Pancreas (tissue), 10 donors: ENCODE measurements around the gene NANOS1. TPM values are rescaled to one million over a fixed set of nuclear protein-coding genes. Genes with fewer than 3 reads are reported as not detected.

Experiments used
- ATAC-seq, 4 donors: fragments of 200-7000 bp; cut with Tn5 transposase; one replicate each; pipeline versions ENCODE4 v1.8.0 to v1.9.1; 2020; ENCODE audit warnings: mild to moderate bottlenecking in 4 of 4, moderate library complexity in 4 of 4
- DNase-seq, 6 donors: peaks; one replicate each; pipeline ENCODE4 v3.0.0-alpha.2; 2020
- FAIRE-seq: peaks from 2 replicates; lab custom pipeline; 2012; peaks lifted over from hg19 to GRCh38; lab: Jason Lieb, UNC
- H3K27ac ChIP-seq, 4 donors: fragments of 200-600 bp; sonication (generic); 1 replicate in 3 of 4; 2 replicates in 1 of 4; pipeline versions ENCODE4 v1.5.0 to v1.8.0; 2020
- H3K27me3 ChIP-seq, 4 donors: fragments of 200-600 bp; one replicate each; pipeline ENCODE4 v1.8.0; 2021
- H3K36me3 ChIP-seq, 3 donors: fragments of 200-600 bp; sonication (generic) in 1 of 3; one replicate each; pipeline versions ENCODE4 v1.5.0 to v1.8.0; 2020 to 2021
- H3K4me1 ChIP-seq, 3 donors: fragments of 200-600 bp; one replicate each; pipeline ENCODE4 v1.8.0; 2021
- H3K4me3 ChIP-seq, 4 donors: fragments of 200-600 bp; sonication (generic) in 2 of 4; one replicate each; pipeline versions ENCODE4 v1.5.0 to v1.8.0; 2020 to 2021
- H3K9me3 ChIP-seq, 4 donors: fragments of 200-600 bp; one replicate each; pipeline ENCODE4 v1.8.0; 2021
- WGBS, 2 donors: extraction: QIAGEN DNeasy Blood & Tissue Kit; methylation state at CpG; one replicate each; pipeline ENCODE4 v1.1.7; 2013; 5-methylcytosine and 5-hydroxymethylcytosine counted together
- intact Hi-C, 3 donors: fragments of 100-400 bp; cut with DNase I; formaldehyde crosslinking; loops; one replicate each; pipeline versions ENCODE4 v1.11.1 to v1.14.2; 2022
- polyA plus RNA-seq, 2 donors: library from polyadenylated mRNA; stranded (reverse); fragments of 200-250 nt; gene quantifications; one replicate each; pipeline ENCODE4 v1.2.3, GENCODE V29; 2013
- total RNA-seq, 6 donors: library from RNA; stranded (reverse); fragmentation: NEBNext Ultra II Directional in 4 of 6; extraction: Animal tissue kit (Norgen Biotek cat#: 25700) in 4 of 6; gene quantifications; one replicate each; pipeline versions ENCODE4 v1.2.1 to v1.2.4, GENCODE V29; 2021 to 2023
- TF ChIP-seq, protein P1 (sequence below), 4 donors: fragments of 200-600 bp; sonication (generic) in 3 of 4; IDR thresholded peaks; one replicate each; pipeline versions ENCODE4 v1.5.0 to v1.8.0; 2021; ENCODE audit warnings: antibody characterized with exemption in 4 of 4
- donor health status: healthy with polysubstance abuse.
- donor health status: DM: no; HTN: no; CAD: no; lungs with moderate emphysema.
- donor health status: DM: no; HTN: no; CAD: no.
- donor health status: control.
- donor health status: control.
- donor health status: Bipolar disorder and iron deficiency.
- donor health status: DM: yes; HTN: yes; CAD: no.
- donor health status: DM: no; HTN: no; CAD: no.
- donor health status: DM: no; HTN: no; CAD: no.
- donor health status: DM: yes; HTN: yes; CAD: no.

The NANOS1 gene
- total and polyA plus RNA-seq, 8 donors: 0.47 to 7.7 (median 1.5) TPM

DNA sequence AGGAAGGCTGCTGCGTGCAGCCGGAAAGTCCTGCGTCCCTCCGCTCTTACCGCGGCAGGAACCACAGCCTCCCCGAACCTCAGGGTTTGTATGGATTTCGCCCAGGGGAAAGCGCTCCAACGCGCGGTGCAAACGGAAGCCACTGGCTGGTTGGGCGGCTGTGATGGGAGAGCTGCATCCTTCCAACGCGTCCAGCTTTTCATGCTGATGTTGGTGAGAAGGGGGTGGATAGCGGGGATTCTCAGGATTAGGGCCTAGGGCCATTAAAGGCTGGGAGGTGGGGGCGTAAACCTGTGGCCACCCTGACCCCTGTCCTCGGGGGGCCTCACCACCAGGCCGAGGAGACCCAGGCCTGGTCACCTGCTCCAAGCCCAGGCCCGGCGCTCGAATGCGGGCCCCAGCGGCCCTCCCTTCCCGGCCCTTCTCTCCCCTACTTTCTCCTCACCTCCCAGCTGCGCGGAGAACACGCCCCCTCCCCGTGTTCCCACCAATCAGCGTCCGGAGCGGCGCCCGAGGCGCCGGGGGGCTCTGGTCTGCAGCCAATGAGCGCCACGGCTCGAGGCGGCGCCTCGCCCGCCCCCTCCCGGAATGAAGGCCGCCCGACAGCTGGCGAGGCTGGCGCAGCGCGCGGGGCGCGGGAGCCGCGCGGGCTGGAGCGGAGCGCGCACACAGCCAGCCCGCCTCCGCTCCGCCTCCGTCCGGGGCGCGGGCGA, 458 bp upstream of the NANOS1 start:
- DNase-seq (peak; percentile 85 to 94 (median 88)), FAIRE-seq (no peak), ATAC-seq (peak; percentile 69 to 90 (median 84))
- Histone ChIP-seq H3K27ac (peak overlapping the region; percentile 9 to 57 (median 34)), H3K36me3 (peaks cover 0 to 2% (median 0%) of the 10 kb centered on the region in 3 donors), H3K4me3 (peak overlapping the region; percentile 15 to 62 (median 41)), H3K9me3 (no peaks in the 10 kb centered on the region), H3K4me1 (peaks cover 0 to 10% (median 5%) of the 10 kb centered on the region in 3 donors), H3K27me3 (no peaks in the 10 kb centered on the region)
- intact Hi-C loops: no loop called here
- 5 to 10% methylated on average over 43 to 68 of the region's 68 CpGs for WGBS, 2 donors
- TF ChIP-seq, protein P1, sequence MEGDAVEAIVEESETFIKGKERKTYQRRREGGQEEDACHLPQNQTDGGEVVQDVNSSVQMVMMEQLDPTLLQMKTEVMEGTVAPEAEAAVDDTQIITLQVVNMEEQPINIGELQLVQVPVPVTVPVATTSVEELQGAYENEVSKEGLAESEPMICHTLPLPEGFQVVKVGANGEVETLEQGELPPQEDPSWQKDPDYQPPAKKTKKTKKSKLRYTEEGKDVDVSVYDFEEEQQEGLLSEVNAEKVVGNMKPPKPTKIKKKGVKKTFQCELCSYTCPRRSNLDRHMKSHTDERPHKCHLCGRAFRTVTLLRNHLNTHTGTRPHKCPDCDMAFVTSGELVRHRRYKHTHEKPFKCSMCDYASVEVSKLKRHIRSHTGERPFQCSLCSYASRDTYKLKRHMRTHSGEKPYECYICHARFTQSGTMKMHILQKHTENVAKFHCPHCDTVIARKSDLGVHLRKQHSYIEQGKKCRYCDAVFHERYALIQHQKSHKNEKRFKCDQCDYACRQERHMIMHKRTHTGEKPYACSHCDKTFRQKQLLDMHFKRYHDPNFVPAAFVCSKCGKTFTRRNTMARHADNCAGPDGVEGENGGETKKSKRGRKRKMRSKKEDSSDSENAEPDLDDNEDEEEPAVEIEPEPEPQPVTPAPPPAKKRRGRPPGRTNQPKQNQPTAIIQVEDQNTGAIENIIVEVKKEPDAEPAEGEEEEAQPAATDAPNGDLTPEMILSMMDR (IDR thresholded peaks at IDR 0.05): no peak

DNA sequence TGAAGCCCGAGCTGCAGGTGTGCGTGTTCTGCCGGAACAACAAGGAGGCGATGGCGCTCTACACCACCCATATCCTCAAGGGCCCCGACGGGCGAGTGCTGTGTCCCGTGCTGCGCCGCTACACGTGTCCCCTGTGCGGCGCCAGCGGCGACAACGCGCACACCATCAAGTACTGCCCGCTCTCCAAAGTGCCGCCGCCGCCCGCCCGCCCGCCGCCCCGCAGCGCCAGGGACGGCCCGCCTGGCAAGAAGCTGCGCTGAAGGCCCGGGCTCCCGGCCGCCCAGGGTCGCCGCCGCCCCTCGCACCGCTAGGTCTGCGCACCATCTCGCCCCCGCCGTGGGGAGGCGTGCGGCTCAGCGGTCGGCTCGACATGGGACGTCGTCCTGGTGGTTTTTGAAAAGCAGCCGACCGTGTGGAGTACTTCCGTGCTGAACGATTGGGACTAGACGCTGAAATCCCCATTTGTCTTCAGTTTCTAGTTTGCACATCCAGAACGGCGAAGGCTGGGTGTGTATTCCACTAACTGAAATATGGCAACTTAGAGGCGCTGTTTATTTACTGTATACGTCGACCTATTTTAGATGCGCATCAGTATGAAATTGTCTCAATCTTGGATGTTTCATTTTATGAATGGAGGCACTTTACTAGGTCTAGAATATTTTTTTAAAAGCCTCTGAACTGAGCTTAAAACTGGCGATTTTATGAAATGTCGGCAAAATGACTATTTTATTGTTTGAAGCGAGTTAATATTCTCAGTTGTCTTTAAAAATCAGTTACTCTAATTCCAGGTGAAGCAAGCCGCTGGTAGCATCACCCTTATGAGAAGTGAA, 1.1 kb downstream of the NANOS1 start:
- Histone ChIP-seq H3K27ac (no peak overlapping the region), H3K36me3 (peaks cover 0 to 13% (median 0%) of the 10 kb centered on the region in 3 donors), H3K27me3 (no peaks in the 10 kb centered on the region), H3K4me1 (peaks cover 0 to 10% (median 5%) of the 10 kb centered on the region in 3 donors), H3K9me3 (no peaks in the 10 kb centered on the region), H3K4me3 (peak overlapping the region in 2 of 4 donors; percentile 46 to 62)
- 9 to 12% methylated on average over 47 to 65 of the region's 65 CpGs for WGBS, 2 donors
- DNase-seq (peak; percentile 42 to 85 (median 59)), ATAC-seq (peak in 3 of 4 donors; percentile 7 to 40 (median 11)), FAIRE-seq (no peak)
- intact Hi-C loops: no loop called here
- TF ChIP-seq, protein P1 (IDR thresholded peaks at IDR 0.05): no peak

DNA sequence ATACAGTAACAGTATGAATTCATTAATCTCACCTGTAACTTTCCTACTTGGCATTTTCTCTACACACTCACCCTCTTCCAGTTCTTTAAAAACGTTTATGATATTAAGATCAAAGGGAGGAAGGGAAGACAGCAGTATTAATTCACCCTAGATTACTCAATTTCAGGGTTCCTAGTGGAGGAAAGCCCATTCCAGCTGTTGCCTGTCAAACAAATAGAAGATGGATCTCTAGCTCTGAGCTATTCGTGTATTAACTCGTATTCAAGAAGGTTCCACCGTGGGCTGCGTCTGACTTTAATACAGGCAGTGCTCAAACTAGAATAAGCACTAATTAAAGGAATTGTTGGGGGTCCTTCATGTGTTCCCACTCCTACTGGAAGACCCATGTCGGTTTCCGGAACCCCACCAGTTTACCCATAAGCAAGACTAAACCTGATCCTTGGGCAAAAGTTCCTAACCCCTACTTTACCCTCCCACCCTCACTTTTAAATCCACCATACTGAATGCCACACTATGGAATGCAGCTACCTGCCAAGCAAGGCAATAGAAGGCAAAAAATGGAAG, 2.1 kb downstream of the NANOS1 start:
- no peaks in the 10 kb centered on the region for H3K9me3 ChIP-seq
- no peak overlapping the region for H3K4me3 ChIP-seq
- H3K27ac ChIP-seq: no peak overlapping the region
- no peaks in the 10 kb centered on the region for H3K27me3 ChIP-seq
- peaks cover 0 to 22% (median 9%) of the 10 kb centered on the region in 3 donors for H3K36me3 ChIP-seq
- TF ChIP-seq, protein P1 (IDR thresholded peaks at IDR 0.05): no peak
- ATAC-seq (no peak), DNase-seq (no peak), FAIRE-seq (no peak)
- WGBS, 2 donors: 73 to 79% methylated on average over 7 of the region's 7 CpGs
- H3K4me1 ChIP-seq: peaks cover 0 to 7% (median 0%) of the 10 kb centered on the region in 3 donors
- intact Hi-C loops: no loop called here

DNA sequence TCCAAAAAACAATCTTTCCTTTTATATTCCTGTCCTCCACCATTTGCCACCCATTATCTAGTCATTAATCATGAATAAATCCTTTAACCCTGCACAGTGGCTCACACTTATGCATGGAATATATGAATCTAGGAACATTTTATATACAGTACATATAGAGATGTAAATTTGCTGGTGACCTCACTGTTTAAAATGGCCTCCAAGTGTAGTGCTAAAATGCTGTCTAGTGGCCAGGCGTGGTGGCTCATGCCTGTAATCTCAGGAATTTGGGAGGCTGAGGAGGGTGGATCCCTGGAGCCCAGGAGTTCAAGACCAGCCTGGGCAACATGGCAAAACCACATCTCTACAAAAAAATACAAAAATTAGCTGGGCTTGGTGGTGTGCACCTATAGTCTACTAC, 9.6 kb downstream of the NANOS1 start:
- FAIRE-seq (no peak), DNase-seq (no peak), ATAC-seq (no peak)
- TF ChIP-seq, protein P1 (IDR thresholded peaks at IDR 0.05): no peak
- Histone ChIP-seq H3K9me3 (no peaks in the 10 kb centered on the region), H3K4me1 (no peaks in the 10 kb centered on the region), H3K36me3 (peaks cover 10 to 90% (median 41%) of the 10 kb centered on the region in 3 donors), H3K27ac (no peak overlapping the region), H3K27me3 (no peaks in the 10 kb centered on the region), H3K4me3 (no peak overlapping the region)
- 85 to 87% methylated on average over 1 of the region's 1 CpG for WGBS, 2 donors
- intact Hi-C loops: no loop called here
